RWPE2 (cell line): ENCODE measurements around the gene TSPAN17.

Source experiments
- ATAC-seq: fragments of 200-7000 bp; cut with Tn5 transposase; 3 replicates; pipeline ENCODE4 v1.9.1; 2021; ENCODE audit warnings: low read depth
- DNase-seq: peaks from one replicate; pipeline ENCODE4 v3.0.0-alpha.2; 2020; ENCODE audit warnings: low spot score
- H3K27ac ChIP-seq: fragments of 450-650 bp; 2 replicates; pipeline ENCODE4 v1.5.1; 2017; ENCODE audit warnings: mild to moderate bottlenecking; ENCODE audit not compliant: poor library complexity, severe bottlenecking
- H3K27me3 ChIP-seq: fragments of 250-450 bp; sonication (Bioruptor Pico); 2 replicates; pipeline ENCODE4 v1.5.1; 2021; ENCODE audit warnings: mild to moderate bottlenecking, moderate library complexity; ENCODE audit not compliant: insufficient read depth, poor library complexity, severe bottlenecking
- H3K36me3 ChIP-seq: fragments of 250-450 bp; sonication (Bioruptor Pico); 2 replicates; pipeline ENCODE4 v1.5.1; 2020; ENCODE audit warnings: low read depth, mild to moderate bottlenecking, moderate library complexity
- H3K4me1 ChIP-seq: fragments of 250-450 bp; sonication (Bioruptor Pico); 2 replicates; pipeline ENCODE4 v1.5.1; 2021; ENCODE audit warnings: mild to moderate bottlenecking, moderate library complexity; ENCODE audit not compliant: insufficient read depth, poor library complexity, severe bottlenecking
- H3K4me3 ChIP-seq: fragments of 250-450 bp; sonication (Bioruptor Pico); 2 replicates; pipeline ENCODE4 v1.5.1; 2021; ENCODE audit warnings: mild to moderate bottlenecking, moderate library complexity; ENCODE audit not compliant: severe bottlenecking
- H3K9me3 ChIP-seq: fragments of 250-450 bp; sonication (Bioruptor Pico); 2 replicates; pipeline ENCODE4 v1.5.1; 2021; ENCODE audit warnings: mild to moderate bottlenecking, moderate library complexity; ENCODE audit not compliant: severe bottlenecking
- CTCF ChIP-seq: fragments of 450-650 bp; IDR thresholded peaks from one replicate; pipeline ENCODE4 v1.5.1; 2017; ENCODE audit warnings: mild to moderate bottlenecking, moderate library complexity; ENCODE audit not compliant: poor library complexity, severe bottlenecking

TSPAN17 gene

GRCh38 chr5:176693477-176693851 lies 46.2 kb downstream of the TSPAN17 start:
- DNase-seq: no peak
- H3K27me3 ChIP-seq: peaks cover 52% of the 10 kb centered on the region

GRCh38 chr5:176694146-176694545 lies 46.9 kb downstream of the TSPAN17 start:
- no peak overlapping the region for H3K27ac ChIP-seq
- H3K9me3 ChIP-seq: no peaks in the 10 kb centered on the region
- ATAC-seq (no peak), DNase-seq (no peak)
- no peaks in the 10 kb centered on the region for H3K36me3 ChIP-seq
- H3K27me3 ChIP-seq: peaks cover 52% of the 10 kb centered on the region
- no peak overlapping the region for H3K4me3 ChIP-seq
- no peaks in the 10 kb centered on the region for H3K4me1 ChIP-seq
- no peak for TF ChIP-seq CTCF

More at GRCh38 chr5:176693477-176693851, 46.2 kb downstream of the TSPAN17 start:
- no peak for TF ChIP-seq CTCF
- H3K36me3 ChIP-seq: no peaks in the 10 kb centered on the region
- H3K4me3 ChIP-seq: no peak overlapping the region
- no peaks in the 10 kb centered on the region for H3K9me3 ChIP-seq
- H3K27ac ChIP-seq: no peak overlapping the region
- no peaks in the 10 kb centered on the region for H3K4me1 ChIP-seq
- no peak for ATAC-seq

- Histone ChIP-seq H3K4me3 (no peak overlapping the region), H3K36me3 (no peaks in the 10 kb centered on the region), H3K27ac (no peak overlapping the region), H3K9me3 (no peaks in the 10 kb centered on the region), H3K4me1 (no peaks in the 10 kb centered on the region), H3K27me3 (peaks cover 54% of the 10 kb centered on the region)
- ATAC-seq (no peak), DNase-seq (no peak)
- no peak for TF ChIP-seq CTCF
These were observed 47.3 kb downstream of the TSPAN17 start for GRCh38 chr5:176694631-176695030.

GRCh38 chr5:176695073-176695472 lies 47.8 kb downstream of the TSPAN17 start:
- H3K4me3 ChIP-seq: no peak overlapping the region
- H3K27me3 ChIP-seq: peaks cover 58% of the 10 kb centered on the region
- no peak overlapping the region for H3K27ac ChIP-seq
- DNase-seq (no peak), ATAC-seq (no peak)
- TF ChIP-seq CTCF: no peak
- H3K9me3 ChIP-seq: no peaks in the 10 kb centered on the region
- H3K4me1 ChIP-seq: no peaks in the 10 kb centered on the region
- no peaks in the 10 kb centered on the region for H3K36me3 ChIP-seq

- H3K4me3 ChIP-seq: no peak overlapping the region
- H3K9me3 ChIP-seq: no peaks in the 10 kb centered on the region
- no peaks in the 10 kb centered on the region for H3K36me3 ChIP-seq
- ATAC-seq (no peak), DNase-seq (no peak)
- no peak for TF ChIP-seq CTCF
- no peaks in the 10 kb centered on the region for H3K4me1 ChIP-seq
- H3K27me3 ChIP-seq: peaks cover 68% of the 10 kb centered on the region
- no peak overlapping the region for H3K27ac ChIP-seq
These were observed 50.1 kb downstream of the TSPAN17 start for GRCh38 chr5:176697267-176697933.
